SW480 (cell line): ENCODE measurements around the gene MZF1.
A peak's percentile ranks its signal among the peaks of the same experiment; 100 is the strongest.

Source experiments
- DNase-seq: peaks from one replicate; pipeline ENCODE4 v3.0.0-alpha.2; 2016; ENCODE audit warnings: low spot score

Gene MZF1

GRCh38 chr19:58569943-58570670 lies 3.0 kb downstream of the MZF1 start:
- no peak for DNase-seq

- DNase-seq: no peak
Measured at GRCh38 chr19:58569191-58569942, 3.8 kb downstream of the MZF1 start.

GRCh38 chr19:58568453-58569130 lies 4.5 kb downstream of the MZF1 start:
- no peak for DNase-seq

GRCh38 chr19:58566989-58567388 lies 6.1 kb downstream of the MZF1 start:
- no peak for DNase-seq

GRCh38 chr19:58563823-58564222 lies 9.3 kb downstream of the MZF1 start:
- no peak for DNase-seq

- DNase-seq: no peak
Measured at GRCh38 chr19:58563034-58563573, 10.0 kb downstream of the MZF1 start.

- no peak for DNase-seq
Measured at GRCh38 chr19:58562122-58563033, 10.8 kb downstream of the MZF1 start.

GRCh38 chr19:58561373-58562121 lies 11.6 kb downstream of the MZF1 start:
- no peak for DNase-seq

GRCh38 chr19:58560921-58561320 lies 12.2 kb downstream of the MZF1 start:
- DNase-seq: no peak

- no peak for DNase-seq
Measured at GRCh38 chr19:58560007-58560887, 12.9 kb downstream of the MZF1 start.

GRCh38 chr19:58559275-58560006 lies 13.7 kb downstream of the MZF1 start:
- peak; percentile 96 for DNase-seq

- peak; percentile 99 for DNase-seq
Measured at GRCh38 chr19:58558623-58559274, 14.4 kb downstream of the MZF1 start.

GRCh38 chr19:58558066-58558622 lies 15.0 kb downstream of the MZF1 start, which contains the start of gene UBE2M:
UBE2M (minus strand) TSS chr19:58558611; CDS start chr19:58558381, 230 bp downstream.
- DNase-seq: peak; percentile 50

- DNase-seq: no peak
Measured at GRCh38 chr19:58557221-58558065, 15.7 kb downstream of the MZF1 start.

- no peak for DNase-seq
Measured at GRCh38 chr19:58556622-58557220, 16.4 kb downstream of the MZF1 start.

GRCh38 chr19:58555920-58556621 lies 17.1 kb downstream of the MZF1 start:
- no peak for DNase-seq
